HUES48 (cell line): ENCODE measurements around the gene PRKN.
"Not testable (repeated sequence)": the region's sequence is repeated elsewhere in the genome, so short reads cannot be mapped to it uniquely, and the experiment has no call there.

Experiments used
- H3K27ac ChIP-seq: one replicate; pipeline ENCODE4 v1.7.0; 2013; ENCODE audit warnings: low read depth, low read length, inconsistent platforms
- H3K27me3 ChIP-seq: 2 replicates; pipeline ENCODE4 v1.6.1; 2013; ENCODE audit warnings: mild to moderate bottlenecking, low read length; ENCODE audit not compliant: control insufficient read depth, insufficient read depth
- H3K36me3 ChIP-seq: 2 replicates; pipeline ENCODE4 v1.6.1; 2013; ENCODE audit warnings: low read length; ENCODE audit not compliant: control insufficient read depth, insufficient read depth
- H3K4me1 ChIP-seq: 2 replicates; pipeline ENCODE4 v1.6.1; 2013; ENCODE audit warnings: mild to moderate bottlenecking, low read length; ENCODE audit not compliant: control insufficient read depth, insufficient read depth
- H3K4me3 ChIP-seq: 2 replicates; pipeline ENCODE4 v1.5.1; 2013; ENCODE audit warnings: mild to moderate bottlenecking, low read depth, low read length
- H3K9ac ChIP-seq: 2 replicates; pipeline ENCODE4 v1.6.1; 2013; ENCODE audit warnings: mild to moderate bottlenecking, low read depth, low read length, moderate library complexity
- H3K9me3 ChIP-seq: 2 replicates; pipeline ENCODE4 v1.6.1; 2013; ENCODE audit warnings: low read length; ENCODE audit not compliant: control insufficient read depth, insufficient read depth

The PRKN gene

DNA sequence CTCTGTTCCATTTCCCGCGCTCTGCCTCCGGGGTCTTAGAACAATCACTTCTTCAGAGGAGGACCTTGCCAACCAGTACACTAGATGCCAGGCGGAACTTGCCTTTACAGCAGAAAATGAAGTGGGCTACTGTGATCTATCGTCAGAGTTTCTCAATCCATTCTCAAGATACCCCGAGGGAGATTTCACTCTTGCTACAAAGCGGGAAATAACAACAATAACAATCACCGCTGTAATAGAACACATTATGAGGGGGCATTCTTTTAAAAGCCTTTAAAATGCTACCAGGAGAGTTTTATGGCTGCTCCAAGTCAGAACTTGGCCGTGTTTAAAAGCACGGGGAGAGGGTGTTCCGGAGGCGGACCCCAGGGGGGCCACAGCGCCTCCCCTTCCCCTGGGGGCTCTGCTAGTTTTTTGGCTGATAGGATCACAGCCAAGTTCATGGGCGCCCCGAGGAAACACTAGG lies 836.7 kb downstream of the PRKN start:
- peak overlapping the region; percentile 51 for H3K27ac ChIP-seq
- peaks cover 55% of the 10 kb centered on the region for H3K27me3 ChIP-seq
- H3K36me3 ChIP-seq: no peaks in the 10 kb centered on the region
- H3K4me1 ChIP-seq: peaks cover 46% of the 10 kb centered on the region
- H3K9ac ChIP-seq: 0 out of 2 replicates have a peak overlapping the region, but pooled peaks have one; percentile 33
- no peaks in the 10 kb centered on the region for H3K9me3 ChIP-seq
- peak overlapping the region; percentile 50 for H3K4me3 ChIP-seq

DNA sequence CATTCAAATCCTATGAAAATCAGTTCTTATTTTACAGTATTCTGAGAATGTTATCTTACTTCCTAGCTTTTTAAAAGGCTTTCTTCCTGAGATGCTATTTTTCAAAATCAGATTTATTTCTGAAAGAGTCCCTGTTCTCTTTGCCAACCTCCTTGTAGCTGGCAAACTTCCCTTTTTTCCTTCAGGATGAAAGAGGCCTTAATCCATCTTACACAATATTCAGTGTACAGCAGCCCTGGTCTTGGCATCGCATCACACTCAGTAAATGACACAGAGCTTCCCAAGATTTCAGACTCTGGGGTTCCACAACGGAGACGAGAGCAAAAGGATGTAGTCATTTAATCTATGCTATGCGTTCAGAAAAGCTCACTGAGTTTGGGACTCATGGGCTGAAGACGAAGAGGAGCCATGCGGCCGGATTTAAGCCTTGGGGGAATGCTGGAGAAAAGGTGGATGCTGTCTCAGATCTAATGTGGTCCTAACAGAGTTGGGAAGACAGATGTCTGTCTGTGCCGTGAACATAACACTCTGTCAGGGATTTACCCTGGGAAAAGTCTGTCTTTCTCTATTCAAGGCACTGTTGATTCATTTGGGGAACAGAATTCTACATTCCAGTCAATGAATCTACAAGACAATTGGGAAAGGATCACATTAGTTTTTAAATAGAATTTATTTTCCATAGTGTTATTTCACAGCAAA lies 837.3 kb downstream of the PRKN start:
- H3K9me3 ChIP-seq: no peaks in the 10 kb centered on the region
- H3K27ac ChIP-seq: peak overlapping the region; percentile 47
- peaks cover 41% of the 10 kb centered on the region for H3K4me1 ChIP-seq
- H3K9ac ChIP-seq: 0 out of 2 replicates have a peak overlapping the region, but pooled peaks have one; percentile 33
- H3K27me3 ChIP-seq: peaks cover 55% of the 10 kb centered on the region
- no peaks in the 10 kb centered on the region for H3K36me3 ChIP-seq
- peak overlapping the region; percentile 50 for H3K4me3 ChIP-seq

DNA sequence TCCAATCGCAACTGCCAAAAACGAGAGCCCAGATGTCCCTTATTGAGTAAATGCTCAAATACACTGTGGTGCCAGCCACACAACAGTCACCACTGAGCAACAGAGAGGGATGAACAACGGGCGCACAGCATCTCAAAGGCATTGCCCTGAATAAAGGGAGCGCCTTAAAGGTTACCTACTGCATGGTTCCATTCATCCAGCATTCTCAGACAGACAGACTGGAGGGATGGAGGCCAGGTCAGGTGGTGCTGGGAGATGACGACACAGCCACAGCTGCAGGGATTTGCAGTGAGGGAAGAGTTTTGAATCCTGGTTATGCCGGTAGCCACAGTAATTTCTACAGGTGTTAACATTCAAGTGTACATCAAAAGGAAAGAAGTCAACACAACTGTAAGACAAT lies 838.2 kb downstream of the PRKN start:
- peaks cover 31% of the 10 kb centered on the region for H3K4me1 ChIP-seq
- no peaks in the 10 kb centered on the region for H3K36me3 ChIP-seq
- H3K9ac ChIP-seq: no peak overlapping the region
- peaks cover 55% of the 10 kb centered on the region for H3K27me3 ChIP-seq
- no peaks in the 10 kb centered on the region for H3K9me3 ChIP-seq
- H3K27ac ChIP-seq: no peak overlapping the region
- no peak overlapping the region for H3K4me3 ChIP-seq

DNA sequence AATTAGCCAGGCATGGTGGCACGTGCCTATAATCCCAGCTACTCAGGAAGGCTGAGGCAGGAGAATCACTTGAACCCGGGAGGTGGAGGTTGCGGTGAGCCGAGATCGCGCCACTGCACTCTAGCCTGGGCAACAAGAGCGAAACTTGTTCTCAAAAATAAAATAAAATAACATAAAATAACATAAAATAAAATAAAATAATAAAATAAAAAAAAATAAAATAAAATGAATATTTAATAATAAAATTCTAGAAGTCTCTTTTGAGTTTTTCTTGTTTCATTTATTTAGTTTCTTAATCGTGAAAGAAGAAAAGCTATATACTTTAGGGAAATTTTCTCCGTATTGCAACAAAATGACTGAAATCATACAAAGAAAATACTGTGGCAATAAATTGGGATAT lies 841.0 kb downstream of the PRKN start:
- not testable (repeated sequence) for H3K36me3 ChIP-seq, H3K9ac ChIP-seq, H3K9me3 ChIP-seq, H3K4me3 ChIP-seq, H3K27ac ChIP-seq
- peaks cover 29% of the 10 kb centered on the region for H3K4me1 ChIP-seq
- peaks cover 31% of the 10 kb centered on the region for H3K27me3 ChIP-seq

DNA sequence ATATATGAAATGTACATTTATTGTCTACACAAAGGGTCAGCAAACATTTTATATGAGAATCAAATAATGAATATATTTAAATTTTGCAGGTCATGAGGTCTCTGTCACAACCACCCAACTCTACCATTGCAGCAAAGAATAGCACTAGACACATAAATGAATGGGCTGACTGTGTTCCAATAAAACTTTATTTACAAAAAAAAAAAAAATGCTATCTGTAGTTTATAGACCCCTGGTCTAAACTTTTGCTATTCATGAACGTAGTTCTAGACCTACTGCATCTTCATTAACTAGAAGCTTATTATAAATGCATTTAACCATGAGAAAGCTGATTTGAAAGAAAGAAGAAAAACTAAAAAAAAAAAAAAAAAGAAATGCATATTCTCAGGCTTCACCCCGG lies 842.8 kb downstream of the PRKN start:
- peaks cover 11% of the 10 kb centered on the region; the same call in 1 of the 2 replicates for H3K4me1 ChIP-seq
- no peaks in the 10 kb centered on the region for H3K36me3 ChIP-seq
- H3K27ac ChIP-seq: no peak overlapping the region
- H3K4me3 ChIP-seq: no peak overlapping the region
- peaks cover 14% of the 10 kb centered on the region for H3K27me3 ChIP-seq
- H3K9me3 ChIP-seq: no peaks in the 10 kb centered on the region
- H3K9ac ChIP-seq: no peak overlapping the region

DNA sequence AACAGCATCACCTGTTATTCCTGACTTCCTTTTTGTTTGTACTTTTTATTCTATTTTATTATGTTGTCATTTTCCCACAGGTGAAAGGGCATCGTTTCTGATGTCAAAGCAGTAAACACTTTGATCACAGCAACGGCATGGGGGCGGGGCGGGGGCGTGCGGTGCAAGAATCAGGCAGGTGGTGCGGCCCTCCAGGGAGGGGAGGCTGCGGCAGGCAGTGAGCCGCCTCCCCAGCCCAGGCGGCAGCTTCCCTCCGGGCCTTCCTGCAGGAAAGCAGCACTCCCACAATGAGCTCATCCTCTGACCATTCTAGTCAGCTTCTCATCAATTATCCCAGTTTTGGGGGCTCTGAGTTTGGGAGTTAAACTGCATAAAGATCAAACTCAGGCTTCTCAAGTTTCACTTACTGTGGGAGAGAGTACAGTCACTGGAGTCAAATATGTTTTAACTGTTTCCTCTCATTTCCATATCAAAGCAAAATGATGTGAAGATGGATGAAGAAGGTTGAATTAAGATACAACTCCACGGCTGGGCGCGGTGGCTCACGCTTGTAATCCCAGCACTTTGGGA lies 845.3 kb downstream of the PRKN start:
- Histone ChIP-seq H3K27ac (no peak overlapping the region), H3K36me3 (no peaks in the 10 kb centered on the region), H3K27me3 (no peaks in the 10 kb centered on the region), H3K9ac (no peak overlapping the region), H3K4me3 (no peak overlapping the region), H3K4me1 (0 out of 2 replicates have a peak, but pooled peaks cover 4% of the 10 kb centered on the region), H3K9me3 (no peaks in the 10 kb centered on the region)

DNA sequence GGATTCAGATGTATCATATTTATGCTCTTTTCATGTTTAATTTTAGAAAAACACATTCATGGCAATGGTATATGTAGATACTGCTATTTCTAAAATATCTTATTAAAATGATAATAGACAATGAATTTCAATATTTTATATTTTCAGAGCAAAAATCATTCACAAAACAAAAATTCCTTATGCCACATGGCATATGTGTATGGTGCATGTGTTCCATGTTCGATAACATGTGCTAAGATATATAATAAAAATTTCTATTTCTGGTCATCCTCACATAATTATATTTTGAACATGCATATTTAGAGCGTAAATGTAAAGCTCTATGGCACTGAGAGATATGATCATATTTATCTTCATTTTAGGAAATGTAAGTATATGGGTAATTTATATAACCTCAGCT lies 847.5 kb downstream of the PRKN start:
- Histone ChIP-seq H3K9me3 (no peaks in the 10 kb centered on the region), H3K27me3 (no peaks in the 10 kb centered on the region)

DNA sequence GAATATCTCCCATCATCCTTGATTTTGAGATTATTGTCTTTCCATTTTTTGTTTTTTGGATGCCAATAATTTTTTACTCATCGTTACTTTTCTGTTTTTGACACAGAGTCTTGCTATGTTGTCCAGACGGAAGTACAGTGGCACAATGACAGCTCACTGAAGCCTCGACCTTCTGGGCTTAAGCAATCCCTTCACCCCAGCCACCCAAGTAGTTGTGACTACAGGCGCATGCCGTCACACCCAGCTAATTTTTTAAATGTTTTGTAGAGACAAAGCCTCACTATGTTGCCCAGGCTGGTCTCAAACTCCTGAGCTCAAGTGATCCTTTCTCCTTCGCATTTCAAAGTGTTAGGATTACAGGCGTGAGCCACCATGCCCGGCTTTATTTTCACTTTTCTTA lies 851.3 kb downstream of the PRKN start:
- Histone ChIP-seq H3K4me3 (no peak overlapping the region), H3K27ac (no peak overlapping the region), H3K4me1 (no peaks in the 10 kb centered on the region), H3K9ac (no peak overlapping the region), H3K27me3 (no peaks in the 10 kb centered on the region), H3K36me3 (no peaks in the 10 kb centered on the region), H3K9me3 (no peaks in the 10 kb centered on the region)

More for the DNA sequence above, 847.5 kb downstream of the PRKN start:
- no peak overlapping the region for H3K27ac ChIP-seq
- 0 out of 2 replicates have a peak, but pooled peaks cover 4% of the 10 kb centered on the region for H3K4me1 ChIP-seq
- no peaks in the 10 kb centered on the region for H3K36me3 ChIP-seq
- no peak overlapping the region for H3K9ac ChIP-seq
- H3K4me3 ChIP-seq: no peak overlapping the region

DNA sequence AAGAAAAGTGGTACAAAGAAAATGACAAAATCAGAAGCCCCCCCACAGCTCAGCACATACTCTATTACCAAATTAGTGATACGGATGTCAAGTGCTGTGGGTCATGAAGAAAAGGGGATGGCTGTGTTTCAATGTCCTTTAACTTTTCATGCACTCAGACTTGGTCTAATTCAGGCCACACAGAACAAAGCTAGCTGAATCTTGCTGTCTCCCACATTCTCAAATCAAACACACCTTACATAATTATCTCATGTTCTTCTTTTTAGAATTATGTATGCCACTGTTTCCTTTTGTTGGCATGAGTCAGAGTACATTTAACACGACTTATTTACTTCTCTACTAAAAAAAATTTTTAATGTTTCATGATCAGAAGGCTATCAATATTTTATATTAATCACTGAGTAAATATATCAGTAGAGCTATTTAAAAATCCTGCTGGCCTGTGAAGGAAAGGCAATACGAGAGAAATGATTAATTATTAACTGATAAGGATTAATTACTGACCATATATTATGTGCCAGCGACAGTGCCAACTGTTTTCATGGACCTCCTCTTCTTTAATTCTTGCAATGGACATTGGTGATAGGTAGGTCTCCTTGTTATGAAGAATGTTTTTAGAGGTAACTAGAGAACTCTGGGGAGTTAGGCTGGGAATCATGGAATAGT lies 857.2 kb downstream of the PRKN start:
- Histone ChIP-seq H3K27me3 (no peaks in the 10 kb centered on the region), H3K9ac (no peak overlapping the region)

DNA sequence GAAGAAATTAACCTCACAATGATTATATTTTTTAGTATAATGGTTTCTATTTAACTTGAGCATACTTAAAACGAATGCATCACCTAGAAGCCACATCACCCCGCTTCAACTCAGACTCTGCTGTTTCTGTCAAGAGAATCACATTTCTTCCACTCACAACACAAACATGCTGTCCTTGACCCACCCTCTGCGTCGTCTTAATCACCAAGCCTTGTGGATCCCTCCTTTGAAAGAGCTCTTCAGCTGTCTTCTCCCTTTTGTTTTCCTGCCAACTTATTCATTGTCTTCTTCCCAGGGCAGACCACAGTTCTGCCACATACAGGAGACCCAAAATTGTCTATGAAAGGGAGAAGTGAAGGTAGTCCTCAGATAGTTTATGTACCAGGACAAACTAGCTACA lies 858.1 kb downstream of the PRKN start:
- Histone ChIP-seq H3K4me1 (no peaks in the 10 kb centered on the region), H3K27me3 (no peaks in the 10 kb centered on the region), H3K27ac (no peak overlapping the region), H3K9me3 (no peaks in the 10 kb centered on the region), H3K4me3 (no peak overlapping the region), H3K9ac (no peak overlapping the region), H3K36me3 (no peaks in the 10 kb centered on the region)

More for the DNA sequence above, 857.2 kb downstream of the PRKN start:
- H3K4me3 ChIP-seq: no peak overlapping the region
- no peaks in the 10 kb centered on the region for H3K4me1 ChIP-seq
- no peak overlapping the region for H3K27ac ChIP-seq
- H3K36me3 ChIP-seq: no peaks in the 10 kb centered on the region
- H3K9me3 ChIP-seq: no peaks in the 10 kb centered on the region

DNA sequence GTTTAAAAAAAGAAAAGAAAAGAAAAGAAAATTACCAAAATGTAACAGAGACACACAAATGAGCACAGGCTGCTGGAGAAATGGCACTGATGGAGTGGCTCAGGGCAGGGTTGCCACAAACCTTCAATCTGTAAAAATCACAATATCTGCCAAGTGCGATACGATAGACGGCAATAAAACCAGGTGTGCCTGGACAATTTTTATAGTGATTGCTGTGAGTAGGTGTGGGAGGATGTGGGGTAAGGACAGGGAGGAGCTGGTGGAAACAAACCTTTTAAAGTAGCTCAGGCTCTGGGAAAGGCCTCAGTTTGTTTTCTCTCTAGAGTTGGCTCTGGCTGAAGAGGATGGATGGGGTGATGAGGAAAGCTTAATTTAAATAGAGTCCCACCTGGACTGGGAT lies 861.0 kb downstream of the PRKN start:
- H3K4me3 ChIP-seq: no peak overlapping the region
- no peaks in the 10 kb centered on the region for H3K27me3 ChIP-seq
- H3K9ac ChIP-seq: no peak overlapping the region
- H3K4me1 ChIP-seq: peaks cover 6% of the 10 kb centered on the region
- H3K27ac ChIP-seq: no peak overlapping the region
- H3K36me3 ChIP-seq: no peaks in the 10 kb centered on the region
- no peaks in the 10 kb centered on the region for H3K9me3 ChIP-seq
